Measurements from ENCODE around the gene AHRR.

Gene AHRR

GRCh38 chr5:345404-346195 lies 24.1 kb downstream of the AHRR start:
- no peak for DNase-seq (ENCODE audit: low read depth in 2 of 3, low spot score in 1 of 3)

- no peak for DNase-seq (ENCODE audit: low read depth in 2 of 3, low spot score in 1 of 3)
Measured at GRCh38 chr5:346229-346935, 24.9 kb downstream of the AHRR start.

GRCh38 chr5:347712-348284 lies 26.3 kb downstream of the AHRR start:
- DNase-seq (ENCODE audit: low read depth in 2 of 3, low spot score in 1 of 3): no peak

GRCh38 chr5:348726-349125 lies 27.2 kb downstream of the AHRR start:
- DNase-seq (ENCODE audit: low read depth in 2 of 3, low spot score in 1 of 3): no peak

- no peak for DNase-seq (ENCODE audit: low read depth in 2 of 3, low spot score in 1 of 3)
Measured at GRCh38 chr5:350355-350754, 28.8 kb downstream of the AHRR start.

- DNase-seq (ENCODE audit: low read depth in 2 of 3, low spot score in 1 of 3): no peak
Measured at GRCh38 chr5:351084-351920, 29.8 kb downstream of the AHRR start.

- DNase-seq (ENCODE audit: low read depth in 2 of 3, low spot score in 1 of 3): no peak
Measured at GRCh38 chr5:351921-352245, 30.4 kb downstream of the AHRR start.

GRCh38 chr5:352639-353611 lies 31.4 kb downstream of the AHRR start:
- DNase-seq (ENCODE audit: low read depth in 2 of 3, low spot score in 1 of 3): no peak

- DNase-seq (ENCODE audit: low read depth in 2 of 3, low spot score in 1 of 3): no peak
Measured at GRCh38 chr5:353612-354580, 32.4 kb downstream of the AHRR start.

GRCh38 chr5:354581-355378 lies 33.3 kb downstream of the AHRR start:
- no peak for DNase-seq (ENCODE audit: low read depth in 2 of 3, low spot score in 1 of 3)

GRCh38 chr5:355379-355935 lies 33.9 kb downstream of the AHRR start:
- DNase-seq (ENCODE audit: low read depth in 2 of 3, low spot score in 1 of 3): no peak

- DNase-seq (ENCODE audit: low read depth in 2 of 3, low spot score in 1 of 3): no peak
Measured at GRCh38 chr5:355958-356357, 34.4 kb downstream of the AHRR start.

- DNase-seq (ENCODE audit: low read depth in 2 of 3, low spot score in 1 of 3): no peak
Measured at GRCh38 chr5:359301-359897, 37.9 kb downstream of the AHRR start.

GRCh38 chr5:360257-361027 lies 38.9 kb downstream of the AHRR start:
- DNase-seq (ENCODE audit: low read depth in 2 of 3, low spot score in 1 of 3): no peak

GRCh38 chr5:362189-362588 lies 40.7 kb downstream of the AHRR start:
- no peak for DNase-seq (ENCODE audit: low read depth in 2 of 3, low spot score in 1 of 3)

GRCh38 chr5:362978-363765 lies 41.7 kb downstream of the AHRR start:
- DNase-seq (ENCODE audit: low read depth in 2 of 3, low spot score in 1 of 3): no peak

All from stimulated activated CD4-positive, alpha-beta T cell treated with anti-CD3 and anti-CD28 coated beads, Interleukin-12 subunit alpha, Interleukin-12 subunit beta, amount 100 ng/mL, for 48 hours (primary cell).